Measurements from ENCODE around the gene NAV2.

- TF ChIP-seq MAX (IDR thresholded peaks at IDR 0.05; ENCODE audit: low read depth, low read length) (no peak), CTCF (IDR thresholded peaks at IDR 0.05; ENCODE audit: low read depth, low read length) (no peak)
Measured at GRCh38 chr11:19984048-19984742, 271.6 kb downstream of the NAV2 start.

Data from NB4 (cell line).